Prostate gland (tissue), 2 donors: ENCODE data around the gene RPL11. TPM values are rescaled to one million over a fixed set of nuclear protein-coding genes. Genes with fewer than 3 reads are reported as not detected.
A peak's percentile ranks its signal among the peaks of the same experiment; 100 is the strongest.

ENCODE experiments used
- DNase-seq: peaks from one replicate; pipeline ENCODE4 v3.0.0-alpha.2; 2019; ENCODE audit warnings: low spot score
- H3K27ac ChIP-seq, 2 donors: fragments of 200-600 bp; sonication (generic); 2 replicates each; pipeline ENCODE4 v1.5.1; 2017 to 2019
- H3K27me3 ChIP-seq: fragments of 200-600 bp; sonication (generic); replicated peaks from 2 replicates; pipeline ENCODE4 v1.5.1; 2019; ENCODE audit not compliant: insufficient read depth
- H3K36me3 ChIP-seq, 2 donors: fragments of 200-600 bp; sonication (generic); 1 replicate in 1 of 2; 2 replicates in 1 of 2; pipeline versions ENCODE4 v1.5.1 to v1.8.1; 2017 to 2019
- H3K4me1 ChIP-seq: fragments of 200-600 bp; sonication (generic); replicated peaks from 2 replicates; pipeline ENCODE4 v1.5.1; 2019
- H3K4me3 ChIP-seq, 2 donors: fragments of 200-600 bp; sonication (generic); 2 replicates each; pipeline ENCODE4 v1.5.1; 2017 to 2019
- H3K9me3 ChIP-seq: fragments of 200-600 bp; sonication (generic); 2 replicates; pipeline ENCODE4 v1.5.1; 2017
- CTCF ChIP-seq, 4 experiments: fragments of 200-600 bp in 2 of 4; fragments of 450-650 bp in 2 of 4; sonication (generic) in 2 of 4; IDR thresholded peaks; 1 replicate in 3 of 4; 2 replicates in 1 of 4; pipeline ENCODE4 v1.5.1; 2016 to 2019; ENCODE audit warnings: antibody characterized with exemption in 4 of 4, mild to moderate bottlenecking in 2 of 4, moderate library complexity in 2 of 4
- POLR2A ChIP-seq: fragments of 450-650 bp; IDR thresholded peaks from one replicate; pipeline ENCODE4 v1.6.1; 2016; ENCODE audit warnings: antibody characterized with exemption, mild to moderate bottlenecking
- POLR2AphosphoS5 ChIP-seq: sonication (generic); formaldehyde crosslinking; IDR thresholded peaks from one replicate; pipeline ENCODE4 v1.6.1; 2017; ENCODE audit warnings: antibody characterized with exemption
- WGBS: methylation state at CpG from one replicate; pipeline ENCODE4 v1.1.5; 2018; 5-methylcytosine and 5-hydroxymethylcytosine counted together
- intact Hi-C: fragments of 100-400 bp; cut with DNase I; formaldehyde crosslinking; loops from one replicate; pipeline ENCODE4 v1.14.2; 2022
- total RNA-seq, 2 donors: library from RNA; depleted of rRNA; stranded (reverse); fragments of >200 nt; gene quantifications; one replicate each; pipeline ENCODE4 v1.1.0, GENCODE V29; 2016

RPL11 gene
- total RNA-seq = 1,000 to 10,000 TPM in 1 of 2 donors, 100 to 1,000 TPM in 1; 784 to 1,458 TPM

GRCh38 chr1:23691499-23692307, at the start of gene RPL11:
Gene RPL11 (plus strand): TSS chr1:23691806. CDS start chr1:23691824, 18 bp downstream.
- H3K9me3 ChIP-seq = no peaks in the 10 kb centered on the region
- peak within 1 kb of the TSS; percentile 63 for H3K4me3 ChIP-seq
- H3K4me1 ChIP-seq = peaks cover 12% of the 10 kb centered on the region
- peak; percentile 94 for DNase-seq
- TF ChIP-seq POLR2AphosphoS5 = peak; percentile 98
- TF ChIP-seq POLR2A = peak; percentile 53
- TF ChIP-seq CTCF (IDR thresholded peaks at IDR 0.05) = peak; percentile 52 to 94 (median 86)
- no peaks in the 10 kb centered on the region for H3K27me3 ChIP-seq
- intact Hi-C loops = loop anchor here (5.0 kb wide), 1 partner anchor 51 kb away; the partner anchor contains the start of gene ELOA
- H3K27ac ChIP-seq = peak within 1 kb of the TSS; percentile 67 to 73
- under 1% methylated on average over 40 of the region's 45 CpGs for WGBS
- H3K36me3 ChIP-seq = peaks cover 5% of the 10 kb centered on the region in 2 donors

- Histone ChIP-seq H3K36me3 (no peaks in the 10 kb centered on the region), H3K27me3 (no peaks in the 10 kb centered on the region), H3K4me1 (no peaks in the 10 kb centered on the region), H3K9me3 (no peaks in the 10 kb centered on the region), H3K27ac (no peak overlapping the region), H3K4me3 (no peak overlapping the region)
- intact Hi-C loops = no loop called here
- DNase-seq = no peak
- TF ChIP-seq POLR2AphosphoS5 (no peak), POLR2A (no peak), CTCF (IDR thresholded peaks at IDR 0.05) (no peak)
- 32% methylated on average over 7 of the region's 7 CpGs for WGBS
These were observed 47.7 kb upstream of the RPL11 start for GRCh38 chr1:23643736-23644554.

GRCh38 chr1:23644555-23644866, 47.1 kb upstream of the RPL11 start:
- 86% methylated on average over 5 of the region's 5 CpGs for WGBS
- Histone ChIP-seq H3K27me3 (no peaks in the 10 kb centered on the region), H3K9me3 (no peaks in the 10 kb centered on the region), H3K4me1 (no peaks in the 10 kb centered on the region), H3K36me3 (no peaks in the 10 kb centered on the region), H3K4me3 (no peak overlapping the region), H3K27ac (no peak overlapping the region)
- DNase-seq = no peak
- intact Hi-C loops = no loop called here
- TF ChIP-seq CTCF (IDR thresholded peaks at IDR 0.05) (no peak), POLR2A (no peak), POLR2AphosphoS5 (no peak)

- Histone ChIP-seq H3K9me3 (no peaks in the 10 kb centered on the region), H3K27me3 (no peaks in the 10 kb centered on the region), H3K27ac (no peak overlapping the region), H3K4me1 (no peaks in the 10 kb centered on the region), H3K4me3 (no peak overlapping the region), H3K36me3 (no peaks in the 10 kb centered on the region)
- intact Hi-C loops = no loop called here
- no peak for DNase-seq
- WGBS = 71% methylated on average over 3 of the region's 3 CpGs
- TF ChIP-seq CTCF (IDR thresholded peaks at IDR 0.05) (no peak), POLR2AphosphoS5 (no peak), POLR2A (no peak)
These were observed 46.3 kb upstream of the RPL11 start for GRCh38 chr1:23645338-23645737.
